Endothelial cell of umbilical vein (primary cell): ENCODE data around the gene S100A9. TPM values are rescaled to one million over a fixed set of nuclear protein-coding genes. Genes with fewer than 3 reads are reported as not detected.

Source experiments
- BruUV-seq: library from RNA; stranded (reverse); fragments of 400-500 nt; replicated peaks from 2 replicates; lab custom pipeline; 2021; lab: Mats Ljungman, UMichigan
- CTCF ChIA-PET: fragments of 300-600, 350-600 bp; sonication (Branson Sonifier 250); formaldehyde crosslinking; loops from one replicate; lab custom pipeline; 2021; ENCODE audit warnings: antibody characterized with exemption, inconsistent platforms; lab: Charles Lee
- POLR2A ChIA-PET: fragments of 300-600, 350-600 bp; sonication (Branson Sonifier 250); formaldehyde crosslinking; loops from one replicate; lab custom pipeline; 2021; ENCODE audit warnings: antibody characterized with exemption, inconsistent platforms; lab: Charles Lee
- DNase-seq: peaks from one replicate; pipeline ENCODE4 v3.0.0-alpha.2; 2011; ENCODE audit warnings: low read depth, low spot score
- FAIRE-seq: peaks from 2 replicates; lab custom pipeline; 2011; peaks lifted over from hg19 to GRCh38; lab: Jason Lieb, UNC
- H2AFZ ChIP-seq: 2 replicates; pipeline ENCODE4 v1.6.0; 2012; ENCODE audit warnings: low read depth, low read length, control low read depth, inconsistent platforms
- H3K27ac ChIP-seq: 2 replicates; pipeline ENCODE4 v1.5.1; 2011; ENCODE audit warnings: low read depth, mild to moderate bottlenecking, control low read depth, low read length, moderate library complexity; ENCODE audit not compliant: insufficient read depth
- H3K27me3 ChIP-seq, 2 experiments: 2 replicates each; pipeline versions ENCODE4 v1.6.0 to v1.6.1; 2011; ENCODE audit warnings: low read length in 2 of 2, mixed read lengths in 1 of 2; ENCODE audit not compliant: control insufficient read depth in 2 of 2, insufficient read depth in 2 of 2
- H3K36me3 ChIP-seq, 2 experiments: 2 replicates in 1 of 2; 3 replicates in 1 of 2; pipeline ENCODE4 v1.5.1; 2011; ENCODE audit warnings: low read length in 2 of 2, mild to moderate bottlenecking in 1 of 2, moderate library complexity in 1 of 2; ENCODE audit not compliant: control insufficient read depth in 2 of 2, insufficient read depth in 2 of 2; ENCODE audit errors: extremely low read depth in 1 of 2
- H3K4me1 ChIP-seq: 3 replicates; pipeline ENCODE4 v1.5.1; 2011; ENCODE audit warnings: mild to moderate bottlenecking, low read length; ENCODE audit not compliant: control insufficient read depth, insufficient read depth; ENCODE audit errors: extremely low read depth
- H3K4me2 ChIP-seq: 2 replicates; pipeline ENCODE4 v1.6.1; 2011; ENCODE audit warnings: low read length, control low read depth, mixed read lengths; ENCODE audit not compliant: insufficient read depth
- H3K4me3 ChIP-seq, 3 experiments: fragments of 200-600 bp in 1 of 3; sonication (generic), shearing (Covaris generic) in 1 of 3; replicated peaks in 1 of 3; 2 replicates each; pipeline ENCODE4 v1.5.1; 2011 to 2016; ENCODE audit warnings: control low read depth in 3 of 3, low read length in 3 of 3, mild to moderate bottlenecking in 2 of 3, inconsistent platforms in 1 of 3, low read depth in 1 of 3, moderate library complexity in 1 of 3; ENCODE audit not compliant: insufficient read depth in 1 of 3
- H3K79me2 ChIP-seq: 2 replicates; pipeline ENCODE4 v1.6.0; 2012; ENCODE audit warnings: low read length, inconsistent platforms; ENCODE audit not compliant: control insufficient read depth, insufficient read depth
- H3K9ac ChIP-seq: replicated peaks from 2 replicates; pipeline ENCODE3; 2011; ENCODE audit warnings: low read length, control low read depth; ENCODE audit not compliant: insufficient read depth; ENCODE audit errors: extremely low read depth
- H3K9me1 ChIP-seq: replicated peaks from 3 replicates; pipeline ENCODE4 v1.6.0; 2011; ENCODE audit warnings: mild to moderate bottlenecking, low read length; ENCODE audit not compliant: control insufficient read depth, insufficient read depth; ENCODE audit errors: extremely low read depth
- H3K9me3 ChIP-seq: replicated peaks from 2 replicates; pipeline ENCODE4 v1.5.1; 2012; ENCODE audit warnings: low read length, inconsistent platforms; ENCODE audit not compliant: control insufficient read depth, insufficient read depth
- H4K20me1 ChIP-seq: replicated peaks from 2 replicates; pipeline ENCODE3; 2011; ENCODE audit warnings: mild to moderate bottlenecking, low read length; ENCODE audit not compliant: control insufficient read depth, insufficient read depth; ENCODE audit errors: extremely low read depth
- EZH2 ChIP-seq: IDR thresholded peaks from 2 replicates; pipeline ENCODE4 v1.6.1; 2012; ENCODE audit warnings: borderline replicate concordance, low read depth, mild to moderate bottlenecking, moderate library complexity, low read length, inconsistent platforms; ENCODE audit not compliant: severe bottlenecking
- FOS ChIP-seq: IDR thresholded peaks from 2 replicates; pipeline ENCODE4 v1.6.1; 2011; ENCODE audit warnings: mild to moderate bottlenecking, low read length, moderate library complexity, borderline replicate concordance; ENCODE audit not compliant: insufficient read depth
- GATA2 ChIP-seq: IDR thresholded peaks from 2 replicates; pipeline ENCODE4 v1.7.0; 2011; ENCODE audit warnings: low read depth, mild to moderate bottlenecking, moderate library complexity, mixed read lengths, low read length; ENCODE audit not compliant: insufficient read length, insufficient read depth
- JUN ChIP-seq: IDR thresholded peaks from 2 replicates; pipeline ENCODE4 v1.6.1; 2011; ENCODE audit warnings: borderline replicate concordance, low read depth; ENCODE audit not compliant: insufficient read length, insufficient read depth
- MYC ChIP-seq: IDR thresholded peaks from one replicate; pipeline ENCODE4 v1.6.1; 2011; ENCODE audit warnings: mild to moderate bottlenecking, low read depth, low read length
- POLR2A ChIP-seq: IDR thresholded peaks from 2 replicates; pipeline ENCODE4 v1.6.1; 2012; ENCODE audit warnings: low read depth, mild to moderate bottlenecking, control low read depth, low read length
- POLR2AphosphoS5 ChIP-seq: IDR thresholded peaks from 2 replicates; pipeline ENCODE4 v1.6.1; 2012; ENCODE audit warnings: low read depth, mild to moderate bottlenecking, control low read depth, low read length, moderate library complexity; ENCODE audit not compliant: insufficient read depth
- dilution Hi-C: fragments of 300-500 bp; cut with MboI; formaldehyde crosslinking; loops from one replicate; pipeline ENCODE4 v1.15.0; 2019; ENCODE audit warnings: low sequenced_read_pairs; ENCODE audit not compliant: extremely low pct_ligation_motif_present
- intact Hi-C: fragments of 100-400 bp; cut with micrococcal nuclease; formaldehyde crosslinking; loops from one replicate; pipeline ENCODE4 v1.10.0; 2022
- polyA plus RNA-seq, 4 experiments: library from polyadenylated mRNA; depleted of rRNA in 3 of 4; stranded (reverse) in 3 of 4; unstranded in 1 of 4; fragments of >200 nt; gene quantifications; 2 replicates each; pipeline versions ENCODE4 v1.2.1 to v1.2.3, GENCODE V29; 2011 to 2012; ENCODE audit warnings: missing spikeins in 1 of 4
- total RNA-seq: library from RNA; stranded (reverse); gene quantifications from 2 replicates; pipeline ENCODE4 v1.2.3, GENCODE V29; 2021
- TF ChIP-seq, protein P1 (sequence below): IDR thresholded peaks from 2 replicates; pipeline ENCODE4 v1.6.1; 2011; ENCODE audit not compliant: insufficient read depth, insufficient read length
- TF ChIP-seq, protein P2 (sequence below), 2 donors: IDR thresholded peaks; 1 replicate in 1 of 2; 2 replicates in 1 of 2; pipeline ENCODE4 v1.5.1; 2011; ENCODE audit warnings: low read length in 2 of 2, mild to moderate bottlenecking in 2 of 2, moderate library complexity in 2 of 2, control low read depth in 1 of 2, inconsistent platforms in 1 of 2, low read depth in 1 of 2; ENCODE audit not compliant: insufficient read depth in 1 of 2; ENCODE audit errors: extremely low read depth in 1 of 2

Gene S100A9
- total and polyA plus RNA-seq, 2 donors (not counting 3 experiments of a cell fraction or from before 2014, with no cell fraction given) = not detected

DNA sequence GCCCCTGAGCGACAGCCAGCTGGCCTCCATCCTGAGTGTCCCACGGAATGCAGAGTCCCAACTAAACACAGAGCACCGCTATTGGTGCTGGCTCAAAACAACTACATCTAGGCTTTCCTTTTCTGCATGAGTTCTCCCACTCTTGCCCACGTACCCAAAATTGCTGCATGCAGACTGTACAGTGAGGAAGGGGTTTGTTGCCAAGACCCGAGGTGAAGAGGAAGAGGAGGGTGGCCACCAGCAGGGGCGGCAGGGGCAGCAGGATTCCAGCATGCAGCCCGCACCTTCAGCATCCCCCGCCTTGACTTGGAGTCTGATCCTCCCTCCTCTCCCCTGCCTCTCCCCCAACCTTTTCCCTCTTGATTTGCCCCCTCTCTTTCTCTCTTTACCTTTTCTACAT, 8.0 kb downstream of the S100A9 start:
- CTCF ChIA-PET = no interaction called here
- Histone ChIP-seq H3K79me2 (no peaks in the 10 kb centered on the region), H3K27ac (no peak overlapping the region), H4K20me1 (no peaks in the 10 kb centered on the region), H2AFZ (no peak overlapping the region), H3K9ac (no peak overlapping the region), H3K4me2 (no peak overlapping the region), H3K4me1 (no peaks in the 10 kb centered on the region), H3K4me3 (no peak overlapping the region), H3K9me1 (no peaks in the 10 kb centered on the region), H3K27me3 (no peaks in the 10 kb centered on the region), H3K9me3 (no peaks in the 10 kb centered on the region), H3K36me3 (no peaks in the 10 kb centered on the region)
- FAIRE-seq (no peak), DNase-seq (no peak)
- no TSS peak for BruUV-seq
- intact Hi-C loops = no loop called here
- POLR2A ChIA-PET = no interaction called here
- no peak for TF ChIP-seq FOS
- TF ChIP-seq, protein P1, sequence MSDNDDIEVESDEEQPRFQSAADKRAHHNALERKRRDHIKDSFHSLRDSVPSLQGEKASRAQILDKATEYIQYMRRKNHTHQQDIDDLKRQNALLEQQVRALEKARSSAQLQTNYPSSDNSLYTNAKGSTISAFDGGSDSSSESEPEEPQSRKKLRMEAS = no peak
- no peak for TF ChIP-seq MYC
- no peak for TF ChIP-seq POLR2A
- no peak for TF ChIP-seq GATA2
- dilution Hi-C loops = no loop called here

DNA sequence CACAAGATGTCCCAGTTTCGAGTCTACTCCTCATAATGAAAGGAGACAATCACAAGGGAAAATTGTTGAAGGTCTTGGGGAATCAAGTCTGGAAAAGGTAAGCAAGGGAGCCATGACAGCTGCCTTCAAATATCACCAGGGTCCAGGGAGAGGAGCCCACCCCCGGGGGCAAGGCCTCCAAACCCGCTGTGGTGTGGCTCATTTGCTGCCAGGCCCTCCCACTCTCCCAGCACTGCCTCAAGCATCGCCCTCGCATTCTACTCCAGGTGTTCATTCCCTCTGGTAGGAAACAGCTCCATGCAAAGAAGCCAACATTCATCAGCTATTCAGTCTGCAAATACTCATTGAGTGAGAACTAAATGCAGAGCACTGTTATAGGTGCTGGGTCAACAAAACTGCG, 8.6 kb downstream of the S100A9 start:
- ChIA-PET CTCF (no interaction called here), POLR2A (no interaction called here)
- DNase-seq = no peak
- Histone ChIP-seq H3K4me3 (no peak overlapping the region), H3K9me3 (no peaks in the 10 kb centered on the region), H3K4me2 (no peak overlapping the region), H3K36me3 (no peaks in the 10 kb centered on the region), H3K27me3 (no peaks in the 10 kb centered on the region), H4K20me1 (no peaks in the 10 kb centered on the region), H3K4me1 (no peaks in the 10 kb centered on the region), H3K9me1 (no peaks in the 10 kb centered on the region), H3K79me2 (no peaks in the 10 kb centered on the region), H3K27ac (no peak overlapping the region), H2AFZ (no peak overlapping the region), H3K9ac (no peak overlapping the region)
- no TSS peak for BruUV-seq
- intact Hi-C loops (no loop called here), dilution Hi-C loops (no loop called here)
- no peak for FAIRE-seq
- TF ChIP-seq EZH2 = no peak
- TF ChIP-seq, protein P2, sequence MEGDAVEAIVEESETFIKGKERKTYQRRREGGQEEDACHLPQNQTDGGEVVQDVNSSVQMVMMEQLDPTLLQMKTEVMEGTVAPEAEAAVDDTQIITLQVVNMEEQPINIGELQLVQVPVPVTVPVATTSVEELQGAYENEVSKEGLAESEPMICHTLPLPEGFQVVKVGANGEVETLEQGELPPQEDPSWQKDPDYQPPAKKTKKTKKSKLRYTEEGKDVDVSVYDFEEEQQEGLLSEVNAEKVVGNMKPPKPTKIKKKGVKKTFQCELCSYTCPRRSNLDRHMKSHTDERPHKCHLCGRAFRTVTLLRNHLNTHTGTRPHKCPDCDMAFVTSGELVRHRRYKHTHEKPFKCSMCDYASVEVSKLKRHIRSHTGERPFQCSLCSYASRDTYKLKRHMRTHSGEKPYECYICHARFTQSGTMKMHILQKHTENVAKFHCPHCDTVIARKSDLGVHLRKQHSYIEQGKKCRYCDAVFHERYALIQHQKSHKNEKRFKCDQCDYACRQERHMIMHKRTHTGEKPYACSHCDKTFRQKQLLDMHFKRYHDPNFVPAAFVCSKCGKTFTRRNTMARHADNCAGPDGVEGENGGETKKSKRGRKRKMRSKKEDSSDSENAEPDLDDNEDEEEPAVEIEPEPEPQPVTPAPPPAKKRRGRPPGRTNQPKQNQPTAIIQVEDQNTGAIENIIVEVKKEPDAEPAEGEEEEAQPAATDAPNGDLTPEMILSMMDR (IDR thresholded peaks at IDR 0.05; ENCODE audit: extremely low read depth in 1 of 2, insufficient read depth in 1 of 2, low read depth in 1 of 2, low read length in 2 of 2) = no peak
- TF ChIP-seq JUN = no peak
- no peak for TF ChIP-seq MYC
- no peak for TF ChIP-seq POLR2AphosphoS5
- TF ChIP-seq GATA2 = no peak
- TF ChIP-seq POLR2A = no peak
- TF ChIP-seq, protein P1 = no peak
- no peak for TF ChIP-seq FOS
